OCI-LY3 (cell line): ENCODE results near the gene PSPH.
"Not testable (repeated sequence)": the region's sequence is repeated elsewhere in the genome, so short reads cannot be mapped to it uniquely, and the experiment has no call there.

Experiments
- CTCF ChIP-seq: fragments of 200-600, 300-600 bp; sonication (generic); IDR thresholded peaks from 2 replicates; pipeline ENCODE4 v1.5.1; 2014; ENCODE audit warnings: antibody characterized with exemption, low read length, low read depth
- EZH2phosphoT487 ChIP-seq: fragments of 200-600 bp; shearing (Covaris generic); IDR thresholded peaks from 2 replicates; pipeline ENCODE4 v1.6.1; 2018; ENCODE audit warnings: antibody characterized with exemption, mixed run types, low read depth

- TF ChIP-seq CTCF, EZH2phosphoT487: not testable (repeated sequence)
These were observed 15.1 kb upstream of the PSPH start for GRCh38 chr7:56066376-56066775.
